CD14-positive monocyte (primary cell): Measurements from ENCODE around the gene KRT72. TPM values are rescaled to one million over a fixed set of nuclear protein-coding genes. Genes with fewer than 3 reads are reported as not detected.
A peak's percentile ranks its signal among the peaks of the same experiment; 100 is the strongest.

Source experiments
- DNase-seq, 3 donors: peaks; one replicate each; pipeline ENCODE4 v3.0.0-alpha.2; 2011 to 2022
- H2AFZ ChIP-seq: 2 replicates; pipeline ENCODE4 v1.6.0; 2012; ENCODE audit warnings: mild to moderate bottlenecking, low read depth, low read length, inconsistent platforms; ENCODE audit not compliant: insufficient read depth, poor library complexity, severe bottlenecking
- H3K27ac ChIP-seq, 2 donors: 1 replicate in 1 of 2; 2 replicates in 1 of 2; pipeline ENCODE4 v1.5.1; 2012 to 2013; ENCODE audit warnings: low read length in 2 of 2, control low read depth in 1 of 2, inconsistent platforms in 1 of 2, low read depth in 1 of 2, mild to moderate bottlenecking in 1 of 2
- H3K27me3 ChIP-seq, 2 donors: one replicate each; pipeline versions ENCODE4 v1.6.0 to v1.6.1; 2011 to 2013; ENCODE audit warnings: low read length in 2 of 2; ENCODE audit not compliant: control insufficient read depth in 2 of 2, insufficient read depth in 2 of 2
- H3K36me3 ChIP-seq, 2 donors: replicated peaks in 1 of 2; 1 replicate in 1 of 2; 2 replicates in 1 of 2; pipeline versions ENCODE4 v1.5.1 to v1.6.1; 2012 to 2013; ENCODE audit warnings: low read length in 2 of 2, control low read depth in 1 of 2, inconsistent platforms in 1 of 2, mild to moderate bottlenecking in 1 of 2; ENCODE audit not compliant: insufficient read depth in 2 of 2, control insufficient read depth in 1 of 2
- H3K4me1 ChIP-seq, 2 donors: 1 replicate in 1 of 2; 2 replicates in 1 of 2; pipeline versions ENCODE4 v1.5.1 to v1.6.1; 2012 to 2013; ENCODE audit warnings: low read length in 2 of 2, control low read depth in 1 of 2, inconsistent platforms in 1 of 2, mild to moderate bottlenecking in 1 of 2, moderate library complexity in 1 of 2; ENCODE audit not compliant: insufficient read depth in 2 of 2, control insufficient read depth in 1 of 2
- H3K4me2 ChIP-seq: replicated peaks from 2 replicates; pipeline ENCODE3; 2012; ENCODE audit warnings: low read length, moderate library complexity, mild to moderate bottlenecking; ENCODE audit not compliant: poor library complexity, severe bottlenecking; ENCODE audit errors: extremely low read depth
- H3K4me3 ChIP-seq, 3 experiments: fragments of 200-600 bp in 1 of 3; sonication (generic) in 1 of 3; replicated peaks in 1 of 3; 1 replicate in 2 of 3; 2 replicates in 1 of 3; pipeline ENCODE4 v1.5.1; 2011 to 2013; ENCODE audit warnings: low read length in 3 of 3, mild to moderate bottlenecking in 3 of 3, control low read depth in 2 of 3, low read depth in 2 of 3, inconsistent platforms in 1 of 3, moderate library complexity in 1 of 3
- H3K79me2 ChIP-seq: 2 replicates; pipeline ENCODE4 v1.6.0; 2012; ENCODE audit warnings: mild to moderate bottlenecking, control low read depth, inconsistent platforms, low read length, moderate library complexity; ENCODE audit not compliant: insufficient read depth
- H3K9ac ChIP-seq: 2 replicates; pipeline ENCODE4 v1.6.0; 2017; ENCODE audit warnings: low read length, mild to moderate bottlenecking; ENCODE audit not compliant: insufficient read depth, poor library complexity, severe bottlenecking
- H3K9me3 ChIP-seq, 2 donors: replicated peaks in 1 of 2; 1 replicate in 1 of 2; 2 replicates in 1 of 2; pipeline versions ENCODE4 v1.5.1 to v1.6.1; 2012 to 2013; ENCODE audit warnings: low read length in 2 of 2, control low read depth in 1 of 2; ENCODE audit not compliant: control insufficient read depth in 1 of 2, insufficient read depth in 1 of 2
- H4K20me1 ChIP-seq: 2 replicates; pipeline ENCODE4 v1.6.0; 2012; ENCODE audit warnings: mild to moderate bottlenecking, low read length, control low read depth, moderate library complexity; ENCODE audit not compliant: insufficient read depth
- H3K27ac Mint-ChIP-seq, 7 donors: one replicate each; pipeline ENCODE4 v1.8.0; 2020; ENCODE audit warnings: mild to moderate bottlenecking in 7 of 7, mixed read lengths in 7 of 7, moderate library complexity in 6 of 7, inconsistent platforms in 2 of 7
- H3K27me3 Mint-ChIP-seq, 3 donors: one replicate each; pipeline ENCODE4 v1.8.0; 2021 to 2022; ENCODE audit warnings: low read depth in 3 of 3, mild to moderate bottlenecking in 3 of 3, mixed read lengths in 3 of 3, moderate library complexity in 3 of 3, inconsistent platforms in 1 of 3
- H3K36me3 Mint-ChIP-seq, 2 donors: one replicate each; pipeline ENCODE4 v1.8.0; 2020; ENCODE audit warnings: mixed read lengths in 2 of 2, inconsistent platforms in 1 of 2, mild to moderate bottlenecking in 1 of 2
- H3K4me1 Mint-ChIP-seq: one replicate; pipeline ENCODE4 v1.8.0; 2020; ENCODE audit warnings: mild to moderate bottlenecking, mixed read lengths
- H3K4me3 Mint-ChIP-seq, 2 donors: one replicate each; pipeline ENCODE4 v1.8.0; 2020; ENCODE audit warnings: mild to moderate bottlenecking in 2 of 2, mixed read lengths in 2 of 2, moderate library complexity in 1 of 2
- H3K9me3 Mint-ChIP-seq, 7 donors: one replicate each; pipeline ENCODE4 v1.8.0; 2020 to 2022; ENCODE audit warnings: mixed read lengths in 7 of 7, mild to moderate bottlenecking in 6 of 7, moderate library complexity in 6 of 7, inconsistent platforms in 2 of 7
- WGBS: methylation state at CpG from one replicate; pipeline ENCODE4 v1.1.5; 2013; ENCODE audit warnings: missing lambda C conversion rate; ENCODE audit not compliant: insufficient coverage; 5-methylcytosine and 5-hydroxymethylcytosine counted together
- intact Hi-C, 2 donors: fragments of 100-400 bp; cut with micrococcal nuclease; formaldehyde crosslinking; loops; one replicate each; pipeline versions ENCODE4 v1.15.0 to v1.15.1; 2023
- polyA plus RNA-seq, 3 donors: library from polyadenylated mRNA; depleted of rRNA in 1 of 3; unstranded in 2 of 3; stranded (reverse) in 1 of 3; fragments of 300-500 nt in 2 of 3; fragments of >200 nt in 1 of 3; fragmentation: Illumina TruSeq in 2 of 3; gene quantifications; 1 replicate in 2 of 3; 2 replicates in 1 of 3; pipeline ENCODE4 v1.2.3, GENCODE V29; 2012 to 2021
- TF ChIP-seq, protein P1 (sequence below): fragments of 200-600 bp; IDR thresholded peaks from one replicate; pipeline ENCODE4 v1.8.0; 2022; ENCODE audit warnings: antibody characterized with exemption, mild to moderate bottlenecking

Gene KRT72
- polyA plus RNA-seq, 3 donors = not detected

DNA sequence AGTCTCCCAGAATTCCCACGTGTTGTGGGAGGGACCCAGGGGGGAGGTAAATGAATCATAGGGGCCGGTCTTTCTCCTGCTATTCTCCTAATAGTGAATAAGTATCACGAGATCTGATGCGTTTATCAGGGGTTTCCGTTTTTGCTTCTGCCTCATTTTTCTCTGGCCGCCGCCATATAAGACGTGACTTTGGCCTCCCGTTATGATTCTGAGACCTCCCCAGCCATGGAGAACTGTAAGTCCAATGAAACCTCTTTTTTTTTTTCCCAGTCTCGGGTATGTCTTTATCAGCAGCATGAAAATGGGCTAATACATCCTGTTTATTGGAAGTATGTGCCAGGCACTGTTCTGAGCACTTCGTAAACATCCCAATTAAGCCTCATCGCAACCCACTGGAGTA lies 788 bp downstream of the KRT72 start:
- H3K27me3 ChIP-seq = peaks cover 19 to 28% of the 10 kb centered on the region in 2 donors
- Mint-ChIP-seq H3K4me1 (no peaks in the 10 kb centered on the region), H3K36me3 (no peaks in the 10 kb centered on the region), H3K27ac (no peak overlapping the region), H3K4me3 (peak overlapping the region in 1 of 2 donors; percentile 60), H3K27me3 (peaks cover 21 to 40% (median 31%) of the 10 kb centered on the region in 3 donors), H3K9me3 (peaks cover 0 to 11% (median 5%) of the 10 kb centered on the region in 7 donors)
- TF ChIP-seq, protein P1, sequence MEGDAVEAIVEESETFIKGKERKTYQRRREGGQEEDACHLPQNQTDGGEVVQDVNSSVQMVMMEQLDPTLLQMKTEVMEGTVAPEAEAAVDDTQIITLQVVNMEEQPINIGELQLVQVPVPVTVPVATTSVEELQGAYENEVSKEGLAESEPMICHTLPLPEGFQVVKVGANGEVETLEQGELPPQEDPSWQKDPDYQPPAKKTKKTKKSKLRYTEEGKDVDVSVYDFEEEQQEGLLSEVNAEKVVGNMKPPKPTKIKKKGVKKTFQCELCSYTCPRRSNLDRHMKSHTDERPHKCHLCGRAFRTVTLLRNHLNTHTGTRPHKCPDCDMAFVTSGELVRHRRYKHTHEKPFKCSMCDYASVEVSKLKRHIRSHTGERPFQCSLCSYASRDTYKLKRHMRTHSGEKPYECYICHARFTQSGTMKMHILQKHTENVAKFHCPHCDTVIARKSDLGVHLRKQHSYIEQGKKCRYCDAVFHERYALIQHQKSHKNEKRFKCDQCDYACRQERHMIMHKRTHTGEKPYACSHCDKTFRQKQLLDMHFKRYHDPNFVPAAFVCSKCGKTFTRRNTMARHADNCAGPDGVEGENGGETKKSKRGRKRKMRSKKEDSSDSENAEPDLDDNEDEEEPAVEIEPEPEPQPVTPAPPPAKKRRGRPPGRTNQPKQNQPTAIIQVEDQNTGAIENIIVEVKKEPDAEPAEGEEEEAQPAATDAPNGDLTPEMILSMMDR = no peak
- H3K79me2 ChIP-seq = no peaks in the 10 kb centered on the region
- no peak for DNase-seq
- H3K4me3 ChIP-seq = no peak overlapping the region
- no peaks in the 10 kb centered on the region for H4K20me1 ChIP-seq
- 96% methylated on average over 8 of the region's 12 CpGs for WGBS
- H3K9me3 ChIP-seq = peaks cover 0 to 5% of the 10 kb centered on the region in 2 donors
- intact Hi-C loops = no loop called here
- no peak overlapping the region for H3K27ac ChIP-seq
- H3K9ac ChIP-seq = no peak overlapping the region
- no peak overlapping the region for H3K4me2 ChIP-seq
- H3K4me1 ChIP-seq = no peaks in the 10 kb centered on the region
- no peaks in the 10 kb centered on the region for H3K36me3 ChIP-seq
- H2AFZ ChIP-seq = no peak overlapping the region

DNA sequence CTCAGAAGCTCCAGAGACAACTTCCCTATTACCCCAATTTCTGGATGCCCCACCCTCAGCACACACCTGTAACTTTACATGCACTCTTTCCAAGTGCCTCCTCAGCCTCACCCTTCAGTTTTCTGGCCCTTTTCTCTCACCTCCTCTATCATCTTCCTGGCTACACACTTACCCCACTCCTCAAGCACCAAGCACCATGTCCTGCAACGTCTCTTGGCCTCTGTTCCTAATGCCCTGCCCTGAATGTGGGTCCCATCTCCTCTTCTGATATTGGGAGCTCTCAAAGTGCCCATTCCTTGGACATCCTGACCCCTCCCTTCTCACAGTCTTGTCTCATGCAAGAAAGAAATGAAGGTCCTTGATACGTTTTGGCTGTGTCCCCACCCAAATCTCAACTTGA lies 1.2 kb downstream of the KRT72 start:
- peaks cover 21 to 40% (median 31%) of the 10 kb centered on the region in 3 donors for H3K27me3 Mint-ChIP-seq

More for the DNA sequence above, 1.2 kb downstream of the KRT72 start:
- no peak for DNase-seq
- Histone ChIP-seq H4K20me1 (no peaks in the 10 kb centered on the region), H3K4me1 (no peaks in the 10 kb centered on the region), H3K4me2 (no peak overlapping the region), H3K9ac (no peak overlapping the region), H3K27ac (no peak overlapping the region), H3K4me3 (no peak overlapping the region), H3K79me2 (no peaks in the 10 kb centered on the region), H2AFZ (no peak overlapping the region), H3K9me3 (peaks cover 0 to 5% of the 10 kb centered on the region in 2 donors), H3K36me3 (no peaks in the 10 kb centered on the region), H3K27me3 (peaks cover 19 to 28% of the 10 kb centered on the region in 2 donors)
- Mint-ChIP-seq H3K4me3 (peak overlapping the region in 1 of 2 donors; percentile 60), H3K36me3 (no peaks in the 10 kb centered on the region), H3K9me3 (peaks cover 0 to 11% (median 5%) of the 10 kb centered on the region in 7 donors), H3K27ac (no peak overlapping the region), H3K4me1 (no peaks in the 10 kb centered on the region)
- intact Hi-C loops = no loop called here
- WGBS = 67% methylated on average over 1 of the region's 2 CpGs
- TF ChIP-seq, protein P1 = no peak
